Kidney epithelial cell (primary cell): ENCODE data around the gene SETBP1. TPM values are rescaled to one million over a fixed set of nuclear protein-coding genes. Genes with fewer than 3 reads are reported as not detected.

Experiments
- DNase-seq: peaks from one replicate; pipeline ENCODE4 v3.0.0-alpha.2; 2010; ENCODE audit warnings: low read depth
- H3K27me3 ChIP-seq: 2 replicates; pipeline ENCODE4 v1.6.0; 2011; ENCODE audit warnings: low read length; ENCODE audit not compliant: control insufficient read depth, insufficient read depth
- H3K36me3 ChIP-seq: 2 replicates; pipeline ENCODE4 v1.5.1; 2011; ENCODE audit warnings: low read length; ENCODE audit not compliant: control insufficient read depth, insufficient read depth
- H3K4me3 ChIP-seq: 2 replicates; pipeline ENCODE4 v1.5.1; 2011; ENCODE audit warnings: low read depth, mild to moderate bottlenecking, control low read depth, low read length
- CTCF ChIP-seq: IDR thresholded peaks from 2 replicates; pipeline ENCODE4 v1.5.1; 2011; ENCODE audit warnings: mild to moderate bottlenecking, moderate library complexity, low read length, control low read depth, inconsistent platforms; ENCODE audit not compliant: insufficient read depth, poor library complexity, severe bottlenecking
- total RNA-seq: library from RNA; depleted of rRNA; stranded (reverse); fragments of >200 nt; gene quantifications from 2 replicates; pipeline ENCODE4 v1.2.3, GENCODE V29; 2015

Gene SETBP1
- total RNA-seq, 1 donor from 2014 or later, result 2.9 TPM

- H3K36me3 ChIP-seq, result no peaks in the 10 kb centered on the region
- no peak for DNase-seq
- H3K27me3 ChIP-seq, result no peaks in the 10 kb centered on the region
- TF ChIP-seq CTCF, result no peak
- no peak overlapping the region for H3K4me3 ChIP-seq
Observed at GRCh38 chr18:44988821-44989587, 308.3 kb downstream of the SETBP1 start.

GRCh38 chr18:44996261-44996660, 315.6 kb downstream of the SETBP1 start:
- DNase-seq, result no peak
- Histone ChIP-seq H3K27me3 (no peaks in the 10 kb centered on the region), H3K36me3 (no peaks in the 10 kb centered on the region), H3K4me3 (no peak overlapping the region)
- TF ChIP-seq CTCF, result no peak

DNA sequence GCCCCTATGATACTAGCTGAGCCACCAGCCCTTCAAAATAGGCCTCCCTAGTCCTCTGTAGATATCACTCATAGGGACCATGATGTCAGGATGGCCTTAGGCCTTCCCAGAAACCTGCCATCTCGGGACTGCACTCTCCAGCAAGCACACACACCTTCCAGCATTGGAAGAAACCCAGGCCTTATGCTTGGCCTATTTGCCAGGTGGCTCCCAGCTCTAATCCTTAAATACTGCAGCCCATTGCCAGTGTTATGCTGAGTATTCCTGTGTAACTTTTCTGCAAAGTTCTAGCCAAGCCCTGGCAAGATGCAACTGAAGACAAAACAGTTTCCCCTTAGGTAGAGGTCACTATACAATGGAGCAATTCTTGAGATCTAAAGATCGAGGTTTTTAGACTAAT, 316.5 kb downstream of the SETBP1 start:
- Histone ChIP-seq H3K27me3 (no peaks in the 10 kb centered on the region), H3K36me3 (no peaks in the 10 kb centered on the region), H3K4me3 (no peak overlapping the region)
- no peak for TF ChIP-seq CTCF
- no peak for DNase-seq

DNA sequence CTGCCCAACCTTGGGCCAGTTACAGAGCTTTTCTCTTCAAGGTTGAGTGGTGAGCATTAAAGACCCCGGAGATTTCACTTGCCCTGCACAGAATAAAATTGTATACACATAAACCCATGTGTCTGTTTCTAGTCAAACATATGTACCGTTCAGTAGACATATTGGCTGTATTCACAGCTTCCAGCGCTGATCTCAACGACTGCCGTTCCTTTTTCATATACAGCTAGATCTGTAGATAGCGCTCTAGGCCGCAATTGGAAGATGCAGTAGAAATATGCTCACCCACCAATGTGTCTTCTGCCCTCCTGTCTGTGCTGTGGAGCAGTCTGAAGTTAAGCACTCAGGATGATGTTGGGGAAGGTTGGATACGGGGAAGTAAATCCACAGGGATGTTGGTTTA, 317.7 kb downstream of the SETBP1 start:
- no peaks in the 10 kb centered on the region for H3K27me3 ChIP-seq
- no peak for TF ChIP-seq CTCF
- no peak overlapping the region for H3K4me3 ChIP-seq
- DNase-seq, result no peak
- H3K36me3 ChIP-seq, result no peaks in the 10 kb centered on the region

DNA sequence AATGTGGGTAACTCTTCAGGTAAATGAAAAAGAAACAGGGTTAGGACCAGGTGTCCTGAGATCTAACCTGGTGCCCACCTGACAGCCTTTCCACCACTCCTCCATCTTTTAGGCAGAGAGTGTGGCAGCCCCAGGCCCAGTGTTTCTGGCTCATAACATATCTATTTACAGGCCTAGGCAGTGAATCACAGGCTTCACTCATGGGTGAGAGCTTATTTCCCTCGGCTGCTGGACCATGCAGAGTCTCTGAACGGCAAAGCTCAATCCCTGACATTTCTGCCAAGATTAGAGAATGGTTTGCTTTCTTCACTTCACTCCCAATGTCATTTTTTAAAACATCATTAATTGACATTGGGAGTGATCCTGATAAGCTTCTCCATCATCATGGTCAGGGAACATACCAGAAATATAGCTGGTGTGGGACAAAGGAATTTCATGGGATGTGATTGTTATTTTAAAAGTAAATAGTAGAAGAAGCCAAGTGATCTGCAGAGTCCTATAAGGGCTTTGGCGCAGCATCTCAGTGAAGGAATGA, 323.9 kb downstream of the SETBP1 start:
- no peak for DNase-seq
- H3K27me3 ChIP-seq, result no peaks in the 10 kb centered on the region
- no peak overlapping the region for H3K4me3 ChIP-seq
- TF ChIP-seq CTCF, result no peak
- no peaks in the 10 kb centered on the region for H3K36me3 ChIP-seq

DNA sequence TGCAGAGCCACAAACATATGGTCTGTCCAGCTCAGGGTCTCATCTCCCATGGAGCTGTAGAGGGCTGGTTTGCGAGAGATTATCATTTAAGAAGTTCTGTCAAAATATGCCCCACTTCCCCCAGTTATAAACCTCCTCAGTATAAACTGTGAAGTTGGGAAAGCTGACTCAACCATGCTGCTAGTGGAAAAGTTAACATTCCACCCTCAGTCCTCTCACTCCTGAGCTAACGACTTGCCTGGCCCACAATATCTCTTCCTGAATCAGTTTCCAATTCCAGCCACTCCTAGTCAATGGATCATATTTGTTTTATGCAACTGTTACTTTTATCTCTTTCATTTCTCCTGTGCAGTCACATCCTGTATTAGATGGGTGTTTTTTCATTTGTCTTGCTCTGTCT, 326.2 kb downstream of the SETBP1 start:
- TF ChIP-seq CTCF, result no peak
- Histone ChIP-seq H3K4me3 (no peak overlapping the region), H3K27me3 (no peaks in the 10 kb centered on the region), H3K36me3 (no peaks in the 10 kb centered on the region)
- no peak for DNase-seq
